Right hindlimb (tissue), 1 donor: ENCODE data around the gene F2RL3.

Source experiments
- DNase-seq: peaks from one replicate; pipeline ENCODE4 v3.0.0-alpha.2; 2018

The F2RL3 gene

GRCh38 chr19:16896146-16897028, 7.6 kb downstream of the F2RL3 start:
- DNase-seq = peak; percentile 42

DNA sequence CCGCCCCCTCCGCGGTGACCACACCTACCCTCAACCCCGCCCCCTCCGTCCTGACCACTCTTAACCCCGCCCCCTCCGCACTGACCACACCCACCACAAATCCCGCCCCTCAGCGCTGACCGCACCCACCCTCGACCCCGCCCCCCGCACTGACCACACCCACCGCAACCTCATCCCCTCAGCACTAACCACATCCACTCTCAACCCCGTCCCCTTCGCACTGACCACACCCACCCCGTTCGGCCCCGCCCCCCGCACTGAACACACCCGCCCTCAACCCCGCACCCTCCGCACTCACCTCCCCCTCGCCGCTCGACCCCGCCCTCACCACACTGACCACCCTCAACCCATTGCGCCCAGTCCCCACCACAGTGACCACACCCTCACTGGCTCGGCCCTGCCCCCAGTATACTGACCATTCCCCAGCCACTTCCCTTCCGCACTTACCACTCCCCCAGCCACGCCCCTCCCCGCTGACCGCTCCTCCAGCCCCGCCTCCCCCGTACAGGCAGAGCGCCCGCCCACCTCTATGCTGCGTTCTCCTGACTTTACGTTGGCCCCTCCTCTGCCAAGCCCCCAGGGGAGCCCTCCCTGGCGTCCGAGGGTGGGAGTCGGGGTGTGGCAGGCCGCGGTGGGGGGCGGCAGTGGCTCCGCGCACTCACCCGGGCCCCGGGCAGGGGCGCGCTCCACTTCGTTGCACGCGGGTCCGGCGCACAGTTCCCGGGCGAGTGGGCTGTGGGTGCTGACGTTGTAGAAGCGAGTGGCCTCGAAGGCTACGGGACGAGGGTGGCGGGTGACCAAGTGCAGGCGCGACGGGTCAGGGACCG, 8.4 kb downstream of the F2RL3 start:
- peak; percentile 92 for DNase-seq

GRCh38 chr19:16897856-16898161, 9.0 kb downstream of the F2RL3 start:
- no peak for DNase-seq

DNA sequence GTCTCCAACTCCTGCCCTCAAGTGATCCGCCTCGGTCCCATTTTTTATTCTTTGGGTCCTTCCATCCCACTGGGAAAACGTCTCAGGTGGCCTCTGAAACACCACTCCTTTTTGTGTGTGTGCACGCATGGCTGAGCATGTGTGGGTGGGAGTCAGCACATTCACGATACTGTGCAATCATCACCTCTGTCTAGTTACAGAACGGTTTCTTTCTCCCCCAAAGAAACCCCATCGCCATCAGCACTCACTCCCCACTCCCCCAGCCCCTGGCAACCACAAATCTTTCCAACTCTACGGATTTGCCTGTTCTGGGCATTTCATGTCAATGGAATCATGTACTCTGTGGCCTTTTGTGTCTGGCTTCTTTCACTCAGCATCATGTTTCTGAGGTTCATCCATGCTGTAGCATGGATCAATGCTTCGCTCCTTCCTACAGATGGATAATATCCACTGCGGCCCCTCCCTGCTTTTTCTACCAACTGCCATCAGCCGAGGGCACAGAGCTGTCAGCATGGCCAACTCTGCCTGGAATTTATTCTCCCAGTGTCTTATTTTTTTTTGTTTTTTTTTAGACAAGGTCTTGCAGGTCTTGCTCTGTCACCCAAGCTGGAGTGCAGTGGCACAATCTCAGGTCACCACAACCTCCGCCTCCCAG, 9.7 kb downstream of the F2RL3 start:
- no peak for DNase-seq

GRCh38 chr19:16899566-16900075, 10.8 kb downstream of the F2RL3 start:
- no peak for DNase-seq

DNA sequence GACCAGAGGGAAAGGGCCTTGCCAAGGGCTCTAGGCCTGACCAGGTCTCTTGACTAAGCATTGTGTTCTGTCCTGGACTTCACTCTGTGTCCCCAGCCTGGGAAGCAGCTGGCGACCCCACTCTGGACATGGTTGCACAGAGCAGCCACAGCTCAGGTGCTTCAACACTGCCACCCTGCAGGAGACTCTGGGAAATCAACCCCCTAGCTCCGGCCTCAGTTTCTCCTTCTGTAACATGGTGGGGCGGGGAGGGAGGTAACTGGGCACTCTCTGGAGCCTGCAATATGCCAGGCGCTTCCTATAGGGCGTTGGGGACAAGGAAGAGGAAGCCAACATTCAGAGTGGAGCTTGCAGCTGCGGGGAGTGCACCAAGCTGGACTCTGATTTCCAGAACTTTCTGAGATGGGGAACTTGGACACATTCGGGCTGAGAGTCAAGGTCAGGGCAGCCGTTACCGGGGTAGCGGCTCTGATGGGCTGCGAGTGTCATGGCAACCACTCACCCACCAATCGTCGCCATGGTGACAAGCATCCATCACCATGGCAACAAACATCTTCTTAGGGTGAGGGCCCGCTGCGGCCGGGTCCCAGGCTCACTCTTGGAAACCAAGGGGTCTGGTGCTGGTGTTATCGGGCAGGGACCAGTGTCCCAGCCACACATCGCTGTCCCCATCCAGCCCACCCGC, 12.8 kb downstream of the F2RL3 start:
- no peak for DNase-seq

DNA sequence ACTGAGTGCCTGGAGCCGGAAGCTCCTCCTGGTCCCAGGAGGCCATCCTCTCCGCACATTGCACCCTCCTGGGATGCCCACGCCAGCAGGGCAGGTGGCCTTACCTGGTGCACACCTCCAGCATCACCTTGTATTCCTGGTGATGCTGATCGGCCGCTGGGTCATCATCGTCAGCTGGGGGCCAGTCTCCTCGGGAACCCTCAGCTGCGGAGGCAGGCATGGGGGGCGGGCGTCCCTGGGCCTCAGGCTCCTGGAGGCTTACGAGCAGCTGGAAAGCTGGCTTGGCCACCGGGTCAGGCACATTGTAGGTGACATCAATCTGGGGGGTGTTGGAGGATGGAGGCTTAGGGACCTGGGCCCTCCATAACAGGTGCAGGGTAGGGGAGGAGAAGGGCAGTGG, 13.7 kb downstream of the F2RL3 start:
- DNase-seq = no peak

- DNase-seq = no peak
These were observed 14.5 kb downstream of the F2RL3 start for GRCh38 chr19:16903347-16903746.

- no peak for DNase-seq
These were observed 15.8 kb downstream of the F2RL3 start for GRCh38 chr19:16904599-16904998.

DNA sequence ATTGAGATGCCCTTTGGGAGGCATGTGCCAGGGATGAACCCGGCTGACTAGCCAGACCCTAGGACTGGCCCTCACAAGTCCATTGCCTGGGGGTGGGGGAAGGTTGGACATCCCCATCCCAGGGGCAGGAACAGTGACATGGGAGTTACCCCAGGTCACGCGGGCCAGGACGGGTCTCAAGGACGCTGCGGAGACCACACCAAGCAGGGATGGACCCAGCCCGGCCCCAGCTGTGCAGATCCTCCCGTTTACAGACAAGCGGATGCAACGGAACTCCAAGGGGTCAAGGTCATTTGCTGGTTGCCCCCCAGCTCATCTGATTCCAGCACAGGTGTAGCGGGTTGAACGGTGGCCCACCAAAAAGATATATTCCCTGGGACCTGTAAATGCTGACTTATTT, 20.0 kb downstream of the F2RL3 start:
- no peak for DNase-seq

GRCh38 chr19:16911046-16911445, 22.2 kb downstream of the F2RL3 start:
- DNase-seq = no peak

DNA sequence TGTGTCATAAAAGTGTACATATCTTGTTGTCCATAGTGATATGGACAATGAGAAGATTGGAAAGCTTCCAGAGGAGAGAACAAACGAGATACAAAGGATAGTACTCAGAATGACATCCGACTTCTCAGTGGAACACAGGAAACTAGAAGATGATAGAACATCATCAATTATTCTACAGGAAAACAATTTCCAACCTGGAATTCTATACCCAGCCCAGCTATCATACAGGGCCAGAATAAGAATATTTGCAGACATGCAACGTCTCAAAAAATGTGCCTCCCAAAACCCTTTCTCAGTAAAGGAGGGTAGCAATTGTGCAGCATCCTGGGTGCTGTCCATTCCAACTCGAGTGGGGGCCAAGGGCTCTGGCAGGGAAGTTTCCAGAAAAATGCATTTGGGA, 24.0 kb downstream of the F2RL3 start:
- DNase-seq = no peak

DNA sequence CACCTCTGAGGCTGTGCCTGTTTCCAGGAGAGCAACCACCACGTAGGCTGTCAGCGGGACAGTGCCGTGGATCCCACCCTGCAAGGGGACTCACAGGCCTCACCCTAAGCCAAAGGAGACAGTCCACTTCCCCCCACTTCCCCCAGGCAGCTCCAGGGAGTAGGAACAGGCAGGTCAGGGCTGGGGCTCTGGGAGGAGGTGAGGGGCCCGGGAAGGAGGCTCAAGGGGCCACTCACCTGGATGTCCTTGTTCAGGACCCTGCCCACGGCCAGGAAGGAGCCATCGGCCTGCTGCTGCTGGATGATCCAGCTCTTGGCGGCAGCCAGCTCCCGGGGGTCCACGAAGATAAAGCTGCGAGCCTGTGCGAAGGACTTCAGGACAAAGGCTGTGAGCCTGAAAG, 25.6 kb downstream of the F2RL3 start:
- DNase-seq = no peak

DNA sequence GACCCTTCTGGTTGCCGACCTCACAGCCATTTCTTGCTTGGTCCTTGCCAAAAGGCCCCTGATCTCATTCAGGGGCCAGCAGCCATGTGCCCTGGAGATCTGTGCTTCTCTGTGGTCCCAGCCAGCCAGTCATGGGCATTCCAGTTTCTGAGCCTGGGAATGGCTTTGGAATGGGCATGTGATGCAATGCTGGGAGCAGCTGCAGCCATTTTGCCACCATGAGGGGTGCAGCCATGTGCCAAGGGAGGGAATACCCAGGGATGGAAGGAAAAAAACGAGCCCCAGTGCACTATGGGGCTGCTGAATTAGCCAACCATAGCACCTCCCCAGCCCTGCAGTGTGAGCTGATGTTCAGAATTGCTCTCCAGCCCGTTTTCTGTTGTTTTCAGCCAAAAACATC, 26.3 kb downstream of the F2RL3 start:
- DNase-seq = no peak

GRCh38 chr19:16915734-16916133, 26.9 kb downstream of the F2RL3 start:
- DNase-seq = no peak

GRCh38 chr19:16917401-16917800, 28.6 kb downstream of the F2RL3 start:
- no peak for DNase-seq

DNA sequence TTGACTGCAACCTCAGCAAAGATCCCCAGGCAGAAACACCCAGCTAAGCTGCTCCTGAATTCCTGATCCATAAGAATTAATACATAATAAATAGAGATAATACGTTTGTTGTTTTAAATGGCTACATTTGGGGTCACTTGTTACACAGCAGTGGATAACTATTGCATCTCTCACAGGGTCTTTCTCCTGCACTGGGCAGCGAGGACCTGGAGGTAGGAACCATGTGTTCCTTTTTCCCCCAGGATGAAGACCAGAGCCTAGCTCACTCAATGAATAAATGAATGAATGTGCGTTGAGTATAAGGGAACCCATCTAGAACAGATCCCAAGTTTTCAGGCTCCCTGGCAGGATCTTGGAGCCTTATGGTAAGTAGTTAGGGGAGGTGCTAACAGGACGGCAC, 30.7 kb downstream of the F2RL3 start:
- DNase-seq = no peak

- DNase-seq = no peak
These were observed 32.2 kb downstream of the F2RL3 start for GRCh38 chr19:16920816-16921529.

GRCh38 chr19:16921766-16922591, 33.2 kb downstream of the F2RL3 start:
- DNase-seq = no peak

GRCh38 chr19:16922592-16922934, 33.8 kb downstream of the F2RL3 start:
- no peak for DNase-seq

GRCh38 chr19:16922949-16923348, 34.1 kb downstream of the F2RL3 start:
- DNase-seq = no peak
